WTC11 (cell line): ENCODE data around the gene IQCC. TPM values are rescaled to one million over a fixed set of nuclear protein-coding genes. Genes with fewer than 3 reads are reported as not detected.

Experiments used
- ATAC-seq: fragments of 200-7000 bp; cut with Tn5 transposase; 2 replicates; pipeline ENCODE4 v1.10.0; 2021; ENCODE audit warnings: mild to moderate bottlenecking, moderate library complexity
- CTCF ChIA-PET: fragments of 300-600 bp; sonication (Branson Sonifier 250); formaldehyde crosslinking; loops from one replicate; lab custom pipeline; 2021; ENCODE audit warnings: antibody characterized with exemption; lab: Charles Lee
- POLR2A ChIA-PET: fragments of 350-600 bp; sonication (Branson Sonifier 250); formaldehyde crosslinking; loops from one replicate; lab custom pipeline; 2021; ENCODE audit warnings: antibody characterized with exemption; lab: Charles Lee
- DNase-seq: peaks from one replicate; pipeline ENCODE4 v3.0.0; 2021; ENCODE audit warnings: low spot score
- H3K27ac Mint-ChIP-seq: 2 replicates; pipeline ENCODE4 v1.8.0; 2021; ENCODE audit warnings: mixed read lengths
- H3K27me3 Mint-ChIP-seq: 2 replicates; pipeline ENCODE4 v1.8.0; 2021; ENCODE audit warnings: low read depth, mild to moderate bottlenecking, moderate library complexity, mixed read lengths
- H3K36me3 Mint-ChIP-seq: 2 replicates; pipeline ENCODE4 v1.8.0; 2021; ENCODE audit warnings: mixed read lengths
- H3K4me1 Mint-ChIP-seq: 2 replicates; pipeline ENCODE4 v1.8.0; 2022; ENCODE audit warnings: mixed read lengths
- H3K4me3 Mint-ChIP-seq: 2 replicates; pipeline ENCODE4 v1.8.0; 2021; ENCODE audit warnings: mild to moderate bottlenecking, moderate library complexity, mixed read lengths
- H3K9me3 Mint-ChIP-seq: 2 replicates; pipeline ENCODE4 v1.8.0; 2021; ENCODE audit warnings: mixed read lengths
- ATF1 ChIP-seq: sonication (generic); formaldehyde crosslinking; IDR thresholded peaks from 2 replicates; pipeline ENCODE4 v1.8.1; 2023; ENCODE audit warnings: mild to moderate bottlenecking, moderate library complexity, missing genetic modification reagents
- CBFB ChIP-seq: sonication (generic); formaldehyde crosslinking; IDR thresholded peaks from 2 replicates; pipeline ENCODE4 v1.8.1; 2022; ENCODE audit warnings: mild to moderate bottlenecking, low read depth, missing genetic modification reagents
- ELF4 ChIP-seq: sonication (generic); formaldehyde crosslinking; IDR thresholded peaks from 2 replicates; pipeline ENCODE4 v1.8.1; 2022; ENCODE audit warnings: low read depth, mild to moderate bottlenecking, moderate library complexity, missing genetic modification reagents
- JUN ChIP-seq: sonication (generic); formaldehyde crosslinking; IDR thresholded peaks from 2 replicates; pipeline ENCODE4 v1.8.0; 2023; ENCODE audit warnings: mild to moderate bottlenecking, missing genetic modification reagents
- KAT7 ChIP-seq: sonication (generic); formaldehyde crosslinking; IDR thresholded peaks from 2 replicates; pipeline ENCODE4 v1.8.1; 2023; ENCODE audit warnings: missing genetic modification reagents, mild to moderate bottlenecking, borderline replicate concordance
- MYBL2 ChIP-seq: sonication (generic); formaldehyde crosslinking; IDR thresholded peaks from 2 replicates; pipeline ENCODE4 v1.8.1; 2023; ENCODE audit warnings: mild to moderate bottlenecking, moderate library complexity, missing genetic modification reagents
- NFYB ChIP-seq: sonication (generic); formaldehyde crosslinking; conservative IDR thresholded peaks from 2 replicates; pipeline ENCODE4 v1.8.0; 2022; ENCODE audit warnings: low read depth, missing genetic modification reagents
- RELA ChIP-seq: sonication (generic); formaldehyde crosslinking; IDR thresholded peaks from 2 replicates; pipeline ENCODE4 v1.8.1; 2022; ENCODE audit warnings: missing genetic modification reagents, mild to moderate bottlenecking, borderline replicate concordance
- ZNF121 ChIP-seq: sonication (generic); formaldehyde crosslinking; IDR thresholded peaks from 2 replicates; pipeline ENCODE4 v1.8.0; 2023; ENCODE audit warnings: missing genetic modification reagents
- ZNF232 ChIP-seq: sonication (generic); formaldehyde crosslinking; IDR thresholded peaks from 2 replicates; pipeline ENCODE4 v1.8.0; 2022; ENCODE audit warnings: mild to moderate bottlenecking, missing genetic modification reagents
- total RNA-seq: library from RNA; stranded (reverse); gene quantifications from 3 replicates; pipeline ENCODE4 v1.2.3, GENCODE V29; 2021
- TF ChIP-seq, protein P1 (sequence below): fragments of 250-450 bp; sonication (Bioruptor Pico); IDR thresholded peaks from 2 replicates; pipeline ENCODE4 v1.9.0; 2021; ENCODE audit warnings: mild to moderate bottlenecking, borderline replicate concordance
- TF ChIP-seq, protein P2 (sequence below): sonication (generic); formaldehyde crosslinking; IDR thresholded peaks from 2 replicates; pipeline ENCODE4 v1.8.1; 2022; ENCODE audit warnings: missing genetic modification reagents, borderline replicate concordance
- TF ChIP-seq, protein P3 (sequence below): sonication (generic); formaldehyde crosslinking; IDR thresholded peaks from 2 replicates; pipeline ENCODE4 v1.8.1; 2023; ENCODE audit warnings: mild to moderate bottlenecking, missing genetic modification reagents, borderline replicate concordance
- TF ChIP-seq, protein P4 (sequence below): fragments of 250-450 bp; sonication (Bioruptor Pico); conservative IDR thresholded peaks from 2 replicates; pipeline ENCODE4 v1.9.0; 2021; ENCODE audit warnings: mild to moderate bottlenecking
- TF ChIP-seq, protein P5 (sequence below): sonication (generic); formaldehyde crosslinking; IDR thresholded peaks from 2 replicates; pipeline ENCODE4 v1.8.0; 2023; ENCODE audit warnings: missing genetic modification reagents
- TF ChIP-seq, protein P6 (sequence below): sonication (generic); formaldehyde crosslinking; IDR thresholded peaks from 2 replicates; pipeline ENCODE4 v1.8.0; 2022; ENCODE audit warnings: mild to moderate bottlenecking, missing genetic modification reagents
- TF ChIP-seq, protein P7 (sequence below): sonication (generic); formaldehyde crosslinking; IDR thresholded peaks from 2 replicates; pipeline ENCODE4 v1.8.0; 2022; ENCODE audit warnings: missing genetic modification reagents

IQCC gene
- total RNA-seq, 1 experiment from 2014 or later: 5.2 TPM

DNA sequence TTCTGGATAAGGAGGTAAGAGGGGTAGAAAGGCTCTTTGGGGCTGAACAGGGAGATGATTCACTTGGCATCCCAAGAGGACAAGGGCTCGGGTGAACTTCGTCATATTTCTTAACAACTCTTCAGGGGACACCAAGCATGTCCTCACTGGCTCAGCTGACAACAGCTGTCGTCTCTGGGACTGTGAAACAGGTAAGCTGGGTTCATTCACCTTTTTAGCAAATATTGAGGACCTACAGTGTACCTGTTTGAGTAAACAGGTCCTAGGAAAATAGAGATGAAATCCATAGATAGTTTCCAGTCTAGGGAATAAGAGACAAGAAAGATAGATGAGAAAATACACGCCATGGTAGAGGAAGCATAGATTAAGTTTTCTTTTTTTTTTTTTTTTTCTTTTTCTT is 18.8 kb downstream of the IQCC start (continued):
- TF ChIP-seq, protein P1, sequence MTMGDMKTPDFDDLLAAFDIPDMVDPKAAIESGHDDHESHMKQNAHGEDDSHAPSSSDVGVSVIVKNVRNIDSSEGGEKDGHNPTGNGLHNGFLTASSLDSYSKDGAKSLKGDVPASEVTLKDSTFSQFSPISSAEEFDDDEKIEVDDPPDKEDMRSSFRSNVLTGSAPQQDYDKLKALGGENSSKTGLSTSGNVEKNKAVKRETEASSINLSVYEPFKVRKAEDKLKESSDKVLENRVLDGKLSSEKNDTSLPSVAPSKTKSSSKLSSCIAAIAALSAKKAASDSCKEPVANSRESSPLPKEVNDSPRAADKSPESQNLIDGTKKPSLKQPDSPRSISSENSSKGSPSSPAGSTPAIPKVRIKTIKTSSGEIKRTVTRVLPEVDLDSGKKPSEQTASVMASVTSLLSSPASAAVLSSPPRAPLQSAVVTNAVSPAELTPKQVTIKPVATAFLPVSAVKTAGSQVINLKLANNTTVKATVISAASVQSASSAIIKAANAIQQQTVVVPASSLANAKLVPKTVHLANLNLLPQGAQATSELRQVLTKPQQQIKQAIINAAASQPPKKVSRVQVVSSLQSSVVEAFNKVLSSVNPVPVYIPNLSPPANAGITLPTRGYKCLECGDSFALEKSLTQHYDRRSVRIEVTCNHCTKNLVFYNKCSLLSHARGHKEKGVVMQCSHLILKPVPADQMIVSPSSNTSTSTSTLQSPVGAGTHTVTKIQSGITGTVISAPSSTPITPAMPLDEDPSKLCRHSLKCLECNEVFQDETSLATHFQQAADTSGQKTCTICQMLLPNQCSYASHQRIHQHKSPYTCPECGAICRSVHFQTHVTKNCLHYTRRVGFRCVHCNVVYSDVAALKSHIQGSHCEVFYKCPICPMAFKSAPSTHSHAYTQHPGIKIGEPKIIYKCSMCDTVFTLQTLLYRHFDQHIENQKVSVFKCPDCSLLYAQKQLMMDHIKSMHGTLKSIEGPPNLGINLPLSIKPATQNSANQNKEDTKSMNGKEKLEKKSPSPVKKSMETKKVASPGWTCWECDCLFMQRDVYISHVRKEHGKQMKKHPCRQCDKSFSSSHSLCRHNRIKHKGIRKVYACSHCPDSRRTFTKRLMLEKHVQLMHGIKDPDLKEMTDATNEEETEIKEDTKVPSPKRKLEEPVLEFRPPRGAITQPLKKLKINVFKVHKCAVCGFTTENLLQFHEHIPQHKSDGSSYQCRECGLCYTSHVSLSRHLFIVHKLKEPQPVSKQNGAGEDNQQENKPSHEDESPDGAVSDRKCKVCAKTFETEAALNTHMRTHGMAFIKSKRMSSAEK (CRISPR knock-in tag): no peak
- TF ChIP-seq KAT7 (CRISPR knock-in tag) (no peak), ATF1 (CRISPR knock-in tag) (no peak), RELA (CRISPR knock-in tag) (no peak), MYBL2 (CRISPR knock-in tag) (no peak), NFYB (no peak), ZNF232 (CRISPR knock-in tag) (no peak)
- TF ChIP-seq, protein P2, sequence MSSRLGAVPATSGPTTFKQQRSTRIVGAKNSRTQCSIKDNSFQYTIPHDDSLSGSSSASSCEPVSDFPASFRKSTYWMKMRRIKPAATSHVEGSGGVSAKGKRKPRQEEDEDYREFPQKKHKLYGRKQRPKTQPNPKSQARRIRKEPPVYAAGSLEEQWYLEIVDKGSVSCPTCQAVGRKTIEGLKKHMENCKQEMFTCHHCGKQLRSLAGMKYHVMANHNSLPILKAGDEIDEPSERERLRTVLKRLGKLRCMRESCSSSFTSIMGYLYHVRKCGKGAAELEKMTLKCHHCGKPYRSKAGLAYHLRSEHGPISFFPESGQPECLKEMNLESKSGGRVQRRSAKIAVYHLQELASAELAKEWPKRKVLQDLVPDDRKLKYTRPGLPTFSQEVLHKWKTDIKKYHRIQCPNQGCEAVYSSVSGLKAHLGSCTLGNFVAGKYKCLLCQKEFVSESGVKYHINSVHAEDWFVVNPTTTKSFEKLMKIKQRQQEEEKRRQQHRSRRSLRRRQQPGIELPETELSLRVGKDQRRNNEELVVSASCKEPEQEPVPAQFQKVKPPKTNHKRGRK (CRISPR knock-in tag): no peak
- TF ChIP-seq, protein P3, sequence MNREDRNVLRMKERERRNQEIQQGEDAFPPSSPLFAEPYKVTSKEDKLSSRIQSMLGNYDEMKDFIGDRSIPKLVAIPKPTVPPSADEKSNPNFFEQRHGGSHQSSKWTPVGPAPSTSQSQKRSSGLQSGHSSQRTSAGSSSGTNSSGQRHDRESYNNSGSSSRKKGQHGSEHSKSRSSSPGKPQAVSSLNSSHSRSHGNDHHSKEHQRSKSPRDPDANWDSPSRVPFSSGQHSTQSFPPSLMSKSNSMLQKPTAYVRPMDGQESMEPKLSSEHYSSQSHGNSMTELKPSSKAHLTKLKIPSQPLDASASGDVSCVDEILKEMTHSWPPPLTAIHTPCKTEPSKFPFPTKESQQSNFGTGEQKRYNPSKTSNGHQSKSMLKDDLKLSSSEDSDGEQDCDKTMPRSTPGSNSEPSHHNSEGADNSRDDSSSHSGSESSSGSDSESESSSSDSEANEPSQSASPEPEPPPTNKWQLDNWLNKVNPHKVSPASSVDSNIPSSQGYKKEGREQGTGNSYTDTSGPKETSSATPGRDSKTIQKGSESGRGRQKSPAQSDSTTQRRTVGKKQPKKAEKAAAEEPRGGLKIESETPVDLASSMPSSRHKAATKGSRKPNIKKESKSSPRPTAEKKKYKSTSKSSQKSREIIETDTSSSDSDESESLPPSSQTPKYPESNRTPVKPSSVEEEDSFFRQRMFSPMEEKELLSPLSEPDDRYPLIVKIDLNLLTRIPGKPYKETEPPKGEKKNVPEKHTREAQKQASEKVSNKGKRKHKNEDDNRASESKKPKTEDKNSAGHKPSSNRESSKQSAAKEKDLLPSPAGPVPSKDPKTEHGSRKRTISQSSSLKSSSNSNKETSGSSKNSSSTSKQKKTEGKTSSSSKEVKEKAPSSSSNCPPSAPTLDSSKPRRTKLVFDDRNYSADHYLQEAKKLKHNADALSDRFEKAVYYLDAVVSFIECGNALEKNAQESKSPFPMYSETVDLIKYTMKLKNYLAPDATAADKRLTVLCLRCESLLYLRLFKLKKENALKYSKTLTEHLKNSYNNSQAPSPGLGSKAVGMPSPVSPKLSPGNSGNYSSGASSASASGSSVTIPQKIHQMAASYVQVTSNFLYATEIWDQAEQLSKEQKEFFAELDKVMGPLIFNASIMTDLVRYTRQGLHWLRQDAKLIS: no peak
- TF ChIP-seq, protein P4, sequence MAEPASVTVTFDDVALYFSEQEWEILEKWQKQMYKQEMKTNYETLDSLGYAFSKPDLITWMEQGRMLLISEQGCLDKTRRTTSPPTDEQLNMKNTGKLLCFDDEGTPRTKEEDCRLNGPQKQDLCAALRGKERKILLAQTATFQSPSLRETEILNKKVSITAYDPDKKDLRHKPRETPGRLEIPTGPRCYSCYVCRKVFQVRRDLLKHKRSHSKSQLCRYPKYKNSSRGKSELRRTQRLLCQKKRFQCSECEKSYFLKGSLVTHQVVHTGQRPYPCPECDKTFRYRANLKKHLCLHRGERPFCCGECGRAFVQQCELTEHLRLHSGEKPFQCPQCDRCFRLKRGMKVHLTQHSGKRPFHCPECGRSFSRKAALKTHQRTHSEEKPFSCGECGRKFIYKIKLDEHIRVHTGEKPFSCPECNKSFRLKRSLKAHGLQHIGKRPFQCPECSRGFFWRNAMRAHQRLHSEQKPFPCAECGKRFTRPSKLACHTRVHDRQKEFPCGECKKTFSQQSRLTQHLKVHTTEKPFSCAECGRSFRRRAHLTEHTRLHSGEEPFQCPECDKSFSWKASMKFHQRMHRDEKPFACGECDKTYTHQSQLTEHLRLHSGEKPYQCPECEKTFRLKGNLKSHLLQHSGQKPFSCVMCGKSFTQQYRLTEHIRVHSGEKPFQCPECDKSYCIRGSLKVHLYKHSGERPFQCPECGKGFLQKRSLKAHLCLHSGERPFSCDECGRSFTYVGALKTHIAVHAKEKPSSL: no peak
- TF ChIP-seq, protein P5, sequence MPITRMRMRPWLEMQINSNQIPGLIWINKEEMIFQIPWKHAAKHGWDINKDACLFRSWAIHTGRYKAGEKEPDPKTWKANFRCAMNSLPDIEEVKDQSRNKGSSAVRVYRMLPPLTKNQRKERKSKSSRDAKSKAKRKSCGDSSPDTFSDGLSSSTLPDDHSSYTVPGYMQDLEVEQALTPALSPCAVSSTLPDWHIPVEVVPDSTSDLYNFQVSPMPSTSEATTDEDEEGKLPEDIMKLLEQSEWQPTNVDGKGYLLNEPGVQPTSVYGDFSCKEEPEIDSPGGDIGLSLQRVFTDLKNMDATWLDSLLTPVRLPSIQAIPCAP: no peak
- TF ChIP-seq, protein P6, sequence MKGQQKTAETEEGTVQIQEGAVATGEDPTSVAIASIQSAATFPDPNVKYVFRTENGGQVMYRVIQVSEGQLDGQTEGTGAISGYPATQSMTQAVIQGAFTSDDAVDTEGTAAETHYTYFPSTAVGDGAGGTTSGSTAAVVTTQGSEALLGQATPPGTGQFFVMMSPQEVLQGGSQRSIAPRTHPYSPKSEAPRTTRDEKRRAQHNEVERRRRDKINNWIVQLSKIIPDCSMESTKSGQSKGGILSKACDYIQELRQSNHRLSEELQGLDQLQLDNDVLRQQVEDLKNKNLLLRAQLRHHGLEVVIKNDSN (CRISPR knock-in tag): no peak

DNA sequence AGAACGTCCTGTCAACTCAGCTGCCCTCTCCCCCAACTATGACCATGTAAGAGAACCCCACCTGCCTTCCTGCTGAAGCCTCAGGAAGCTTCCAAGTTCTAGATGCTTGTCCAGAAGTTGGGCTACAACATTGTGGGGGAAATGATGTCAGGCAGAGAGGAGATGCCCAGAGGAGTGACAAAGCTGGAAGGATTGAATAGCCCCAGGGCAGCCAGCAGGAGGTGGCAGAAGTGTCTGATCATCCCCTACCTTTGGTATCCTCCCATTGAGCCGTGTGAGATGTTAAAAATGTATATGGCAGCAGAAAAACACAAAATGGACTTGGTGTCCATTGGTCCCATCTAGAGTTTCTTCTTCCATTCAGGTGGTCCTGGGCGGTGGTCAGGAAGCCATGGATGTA is 23.3 kb downstream of the IQCC start:
- no peak overlapping the region for H3K4me3 Mint-ChIP-seq
- peaks cover 62% of the 10 kb centered on the region for H3K36me3 Mint-ChIP-seq
- no peak overlapping the region for H3K27ac Mint-ChIP-seq
- H3K4me1 Mint-ChIP-seq: peaks cover 5% of the 10 kb centered on the region
- ChIA-PET CTCF (no interaction called here), POLR2A (no interaction called here)
- DNase-seq (no peak), ATAC-seq (no peak)
- no peaks in the 10 kb centered on the region for H3K27me3 Mint-ChIP-seq
- no peaks in the 10 kb centered on the region for H3K9me3 Mint-ChIP-seq
- no peak for TF ChIP-seq ELF4
- TF ChIP-seq CBFB (CRISPR knock-in tag): no peak
- TF ChIP-seq ZNF121: no peak
- TF ChIP-seq, protein P7, sequence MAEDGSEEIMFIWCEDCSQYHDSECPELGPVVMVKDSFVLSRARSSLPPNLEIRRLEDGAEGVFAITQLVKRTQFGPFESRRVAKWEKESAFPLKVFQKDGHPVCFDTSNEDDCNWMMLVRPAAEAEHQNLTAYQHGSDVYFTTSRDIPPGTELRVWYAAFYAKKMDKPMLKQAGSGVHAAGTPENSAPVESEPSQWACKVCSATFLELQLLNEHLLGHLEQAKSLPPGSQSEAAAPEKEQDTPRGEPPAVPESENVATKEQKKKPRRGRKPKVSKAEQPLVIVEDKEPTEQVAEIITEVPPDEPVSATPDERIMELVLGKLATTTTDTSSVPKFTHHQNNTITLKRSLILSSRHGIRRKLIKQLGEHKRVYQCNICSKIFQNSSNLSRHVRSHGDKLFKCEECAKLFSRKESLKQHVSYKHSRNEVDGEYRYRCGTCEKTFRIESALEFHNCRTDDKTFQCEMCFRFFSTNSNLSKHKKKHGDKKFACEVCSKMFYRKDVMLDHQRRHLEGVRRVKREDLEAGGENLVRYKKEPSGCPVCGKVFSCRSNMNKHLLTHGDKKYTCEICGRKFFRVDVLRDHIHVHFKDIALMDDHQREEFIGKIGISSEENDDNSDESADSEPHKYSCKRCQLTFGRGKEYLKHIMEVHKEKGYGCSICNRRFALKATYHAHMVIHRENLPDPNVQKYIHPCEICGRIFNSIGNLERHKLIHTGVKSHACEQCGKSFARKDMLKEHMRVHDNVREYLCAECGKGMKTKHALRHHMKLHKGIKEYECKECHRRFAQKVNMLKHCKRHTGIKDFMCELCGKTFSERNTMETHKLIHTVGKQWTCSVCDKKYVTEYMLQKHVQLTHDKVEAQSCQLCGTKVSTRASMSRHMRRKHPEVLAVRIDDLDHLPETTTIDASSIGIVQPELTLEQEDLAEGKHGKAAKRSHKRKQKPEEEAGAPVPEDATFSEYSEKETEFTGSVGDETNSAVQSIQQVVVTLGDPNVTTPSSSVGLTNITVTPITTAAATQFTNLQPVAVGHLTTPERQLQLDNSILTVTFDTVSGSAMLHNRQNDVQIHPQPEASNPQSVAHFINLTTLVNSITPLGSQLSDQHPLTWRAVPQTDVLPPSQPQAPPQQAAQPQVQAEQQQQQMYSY: no peak
- no peak for TF ChIP-seq JUN (CRISPR knock-in tag)
- TF ChIP-seq, all 79 proteins: peak for 0
